Measurements from ENCODE around the gene VAV2.
"Not testable (repeated sequence)": the region's sequence is repeated elsewhere in the genome, so short reads cannot be mapped to it uniquely, and the experiment has no call there.

Gene VAV2

GRCh38 chr9:133969681-133970580 lies 22.2 kb downstream of the VAV2 start:
- DNase-seq (ENCODE audit: low read depth), result no peak

DNA sequence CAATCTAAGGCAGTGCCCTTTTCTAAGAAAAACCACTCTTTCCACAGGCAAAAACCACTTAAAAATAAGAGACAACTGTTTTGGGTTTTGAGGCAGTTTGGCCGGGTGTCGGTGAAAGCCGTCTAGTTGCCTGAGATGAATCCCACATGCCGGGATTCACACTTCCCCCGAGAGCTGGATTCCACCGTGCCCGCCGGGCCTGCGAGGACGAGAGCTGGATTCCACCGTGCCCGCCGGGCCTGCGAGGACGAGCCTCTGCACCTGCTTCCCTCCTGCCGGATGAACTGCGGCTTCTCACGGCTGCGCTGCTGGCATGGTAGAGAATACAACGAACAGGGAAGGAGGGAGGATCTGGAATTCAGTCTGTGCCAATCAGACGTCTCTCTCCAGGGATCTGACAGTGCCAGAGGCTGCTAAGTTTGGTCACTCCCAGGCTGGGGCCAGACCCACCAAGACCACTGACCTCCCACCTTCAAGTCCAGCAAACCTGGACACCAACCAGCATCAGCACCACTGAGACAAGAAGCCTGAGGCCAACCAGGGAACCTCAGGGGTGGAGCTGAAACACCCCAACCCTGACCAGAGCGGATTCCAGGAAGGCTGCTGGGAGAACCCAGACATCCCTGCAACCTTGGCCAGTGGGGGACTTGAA lies 23.0 kb downstream of the VAV2 start:
- no peak for DNase-seq (ENCODE audit: low read depth)

GRCh38 chr9:133968428-133968827 lies 23.7 kb downstream of the VAV2 start:
- DNase-seq (ENCODE audit: low read depth), result no peak

- DNase-seq (ENCODE audit: low read depth), result no peak
Measured at GRCh38 chr9:133967024-133967741, 24.9 kb downstream of the VAV2 start.

- no peak for DNase-seq (ENCODE audit: low read depth)
Measured at GRCh38 chr9:133964463-133964862, 27.7 kb downstream of the VAV2 start.

DNA sequence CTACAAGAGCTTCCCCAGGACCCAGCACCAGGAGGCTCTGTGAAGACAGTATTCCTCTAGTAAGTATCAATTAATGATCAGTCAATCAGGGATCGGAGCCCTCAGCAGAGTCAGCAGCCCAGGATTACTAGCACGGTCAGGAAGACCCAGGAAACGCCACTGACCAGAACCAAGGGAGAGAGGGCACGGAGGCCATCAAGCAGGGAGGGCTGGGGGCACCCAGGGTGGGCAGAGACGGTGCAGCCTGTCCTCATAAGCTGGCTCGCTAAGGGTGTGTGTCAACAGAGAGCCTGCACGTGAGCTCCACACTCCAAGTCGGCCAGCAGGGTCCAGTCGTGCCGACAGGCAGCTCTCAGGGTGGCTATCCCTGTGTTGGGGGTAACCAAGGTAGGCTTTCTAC lies 29.0 kb downstream of the VAV2 start:
- DNase-seq (ENCODE audit: low read depth), result no peak

GRCh38 chr9:133962341-133962740 lies 29.8 kb downstream of the VAV2 start:
- no peak for DNase-seq (ENCODE audit: low read depth)

DNA sequence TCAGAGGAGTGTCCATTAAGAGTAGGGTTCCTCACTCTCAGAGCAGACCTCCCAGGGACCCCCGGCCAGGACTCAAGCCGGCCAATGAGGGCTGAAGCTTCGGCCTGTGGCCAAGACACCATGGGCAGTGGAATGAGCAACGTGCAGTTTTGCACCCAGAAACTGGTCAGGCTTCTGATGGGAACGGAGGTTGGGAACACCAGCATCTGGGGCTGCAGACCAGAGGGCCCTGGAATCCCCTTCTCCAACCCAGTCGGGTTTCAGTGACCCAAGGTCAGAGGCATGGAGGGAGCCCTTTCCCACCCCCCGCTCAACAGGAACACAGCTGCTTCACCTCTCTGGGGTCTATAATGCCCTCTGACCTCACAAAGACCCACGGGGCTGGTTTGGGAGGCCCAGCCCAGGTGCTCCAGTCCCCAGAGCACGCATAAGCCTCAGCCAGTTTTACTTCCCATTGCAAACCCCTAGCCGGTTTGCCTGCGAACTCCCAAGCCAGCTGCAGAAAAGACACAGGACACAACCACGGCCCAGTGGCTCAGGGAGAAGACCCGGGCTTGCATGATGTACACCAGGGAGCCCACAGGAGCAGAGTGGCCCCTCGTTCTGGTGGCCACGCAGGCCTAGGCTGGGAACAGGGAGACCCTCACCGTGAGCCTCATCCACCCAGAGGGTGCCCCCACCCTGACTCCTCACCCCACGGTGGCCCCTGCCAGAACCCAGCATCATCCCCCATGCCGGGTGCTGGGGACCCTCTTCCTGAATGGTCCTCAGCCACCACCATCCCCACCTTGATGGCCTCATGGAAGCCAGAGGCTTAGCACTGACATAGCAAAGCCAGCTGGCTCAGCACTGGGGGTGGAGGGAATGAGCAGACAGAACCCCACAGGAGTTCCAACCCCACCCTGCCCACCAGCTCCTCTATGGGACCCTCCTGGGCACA lies 30.6 kb downstream of the VAV2 start:
- DNase-seq (ENCODE audit: low read depth), result no peak

DNA sequence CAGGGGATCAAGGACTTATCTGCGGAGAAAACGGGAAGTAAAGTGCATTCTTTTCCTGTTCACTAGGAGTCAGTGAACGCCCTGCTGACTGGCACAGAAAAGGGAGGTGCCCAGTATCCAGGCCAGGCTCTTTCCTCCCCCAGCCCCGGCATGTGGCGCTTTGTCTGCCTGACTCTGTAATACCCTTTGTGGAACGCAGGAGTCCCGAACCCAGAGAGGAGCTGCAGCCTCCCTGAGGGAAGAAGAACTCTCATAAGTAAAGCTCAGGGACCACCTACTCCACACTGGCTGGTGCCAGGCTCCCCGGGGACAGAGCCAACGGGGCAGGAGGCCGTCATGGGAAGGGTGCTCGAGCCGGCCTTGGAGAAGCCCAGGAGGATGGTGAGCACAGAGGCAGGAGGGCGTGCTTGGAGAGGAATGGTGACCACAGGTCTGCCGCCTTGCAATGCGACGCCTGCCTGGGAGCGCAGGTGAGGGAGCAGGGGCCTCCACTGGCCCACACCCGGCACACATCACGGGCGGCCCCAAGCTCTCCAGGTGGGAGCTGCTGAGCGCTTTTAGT lies 31.5 kb downstream of the VAV2 start:
- no peak for DNase-seq (ENCODE audit: low read depth)

DNA sequence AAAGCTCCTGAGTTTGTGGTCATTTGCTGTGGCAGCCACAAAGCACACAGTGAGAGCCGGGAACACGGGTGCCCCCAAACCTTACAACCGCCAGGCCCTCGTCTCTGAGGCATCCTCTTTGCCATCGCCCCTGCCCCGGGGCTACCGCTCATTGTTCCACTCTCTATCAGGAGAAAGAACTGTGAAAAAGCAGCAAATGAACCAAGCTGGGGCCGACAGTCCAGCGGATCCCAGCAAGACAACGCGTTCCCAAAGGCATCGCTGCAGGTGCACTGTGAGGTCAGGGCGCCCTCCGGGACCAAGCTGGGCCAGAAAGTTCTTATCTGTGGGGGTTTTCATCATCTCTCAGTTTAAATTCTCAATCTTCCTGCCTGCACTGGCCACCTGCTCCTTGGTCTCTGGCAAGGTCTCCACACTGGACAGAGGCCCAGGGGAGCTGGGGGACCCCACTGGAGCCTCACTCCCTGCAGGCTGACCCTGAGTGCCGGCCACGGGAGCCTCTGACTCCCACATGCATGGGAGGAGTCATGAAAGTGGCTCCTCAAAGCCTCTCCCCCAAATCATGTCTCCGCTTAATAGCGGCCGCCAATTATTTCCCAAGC lies 32.1 kb downstream of the VAV2 start:
- DNase-seq (ENCODE audit: low read depth), result no peak

- DNase-seq (ENCODE audit: low read depth), result no peak
Measured at GRCh38 chr9:133959171-133959570, 33.0 kb downstream of the VAV2 start.

DNA sequence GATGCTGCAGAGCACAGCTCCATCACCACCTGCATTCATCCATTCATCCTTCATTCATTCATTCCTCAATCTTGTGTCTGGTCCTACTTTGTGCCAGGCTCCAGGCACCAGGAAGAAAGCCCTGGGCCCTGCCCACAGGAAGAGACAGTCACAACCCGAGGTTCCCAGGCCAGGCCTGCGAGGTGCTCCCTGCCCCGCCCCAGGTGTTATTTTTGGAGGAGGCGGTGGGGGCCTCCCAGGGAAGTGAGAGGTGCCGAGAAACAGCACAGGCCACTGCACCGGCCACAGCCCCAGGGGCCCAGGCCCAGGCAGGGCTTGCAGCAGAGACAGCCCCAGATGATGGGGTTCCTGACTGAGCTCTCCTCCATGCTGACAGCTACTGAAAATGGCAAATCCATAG lies 33.4 kb downstream of the VAV2 start:
- DNase-seq (ENCODE audit: low read depth), result no peak

GRCh38 chr9:133957772-133958171 lies 34.4 kb downstream of the VAV2 start:
- DNase-seq (ENCODE audit: low read depth), result not testable (repeated sequence)

- DNase-seq (ENCODE audit: low read depth), result no peak
Measured at GRCh38 chr9:133957328-133957727, 34.8 kb downstream of the VAV2 start.

GRCh38 chr9:133956520-133957076 lies 35.5 kb downstream of the VAV2 start:
- DNase-seq (ENCODE audit: low read depth), result no peak

DNA sequence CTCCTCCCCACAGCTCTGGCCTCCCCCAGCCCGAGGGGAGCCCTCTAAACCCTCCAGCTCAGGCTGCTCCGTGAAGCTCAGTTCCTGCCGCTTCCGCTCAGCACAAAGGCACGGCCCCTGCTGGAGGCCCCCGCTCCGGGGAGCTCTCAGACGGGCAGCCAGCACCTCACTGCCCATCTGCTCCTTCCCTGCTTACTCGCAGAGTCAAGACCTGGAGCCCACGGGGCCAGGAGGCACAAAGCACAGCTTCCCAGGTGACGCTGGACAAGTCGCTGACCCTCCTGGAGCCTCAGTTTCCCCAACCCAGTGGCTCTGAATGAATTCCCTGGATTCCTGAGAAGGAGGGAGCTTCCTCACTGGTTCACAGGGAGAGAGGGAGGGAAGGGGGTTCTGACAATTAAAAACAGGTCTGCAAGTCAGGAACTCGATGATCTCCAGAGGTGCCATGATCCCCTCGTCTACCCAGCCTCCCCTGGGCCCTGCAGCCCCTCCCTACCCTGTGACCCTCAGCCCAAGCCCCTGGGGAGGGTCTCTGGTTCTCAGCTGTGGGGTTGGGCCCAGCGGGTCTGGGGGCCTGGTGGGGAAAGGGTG lies 36.2 kb downstream of the VAV2 start:
- DNase-seq (ENCODE audit: low read depth), result peak; percentile 14

DNA sequence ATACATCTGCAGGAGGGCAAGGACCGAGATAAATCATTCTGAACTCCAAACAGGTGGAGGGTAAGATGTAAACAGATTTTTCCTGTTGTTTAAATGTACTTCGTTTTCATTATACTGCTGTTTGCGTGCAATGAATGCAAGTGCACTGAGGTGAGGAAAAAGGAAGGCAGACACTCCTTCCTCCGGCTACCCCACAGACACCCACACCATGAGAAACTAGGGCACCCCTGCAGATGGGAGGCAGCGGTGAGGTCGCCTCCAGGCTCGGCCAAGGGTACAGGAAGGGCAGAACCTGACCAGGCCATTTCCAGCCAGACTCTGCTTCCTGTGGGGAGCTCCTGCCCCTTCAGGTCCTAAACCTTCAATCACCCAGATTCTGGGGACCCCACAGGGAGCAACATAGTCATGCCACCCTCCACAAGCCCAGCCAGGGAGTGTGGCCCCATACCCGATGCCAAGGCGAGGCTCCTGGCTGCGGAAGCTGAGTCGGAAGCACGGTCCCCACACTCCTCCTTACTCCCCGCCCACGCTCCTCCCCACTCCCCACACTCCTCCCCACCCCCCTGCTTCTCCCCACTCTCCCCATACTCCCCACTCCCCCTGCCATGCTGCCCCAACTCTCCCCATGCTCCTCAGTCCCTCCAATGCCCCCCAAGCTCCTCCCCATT lies 37.1 kb downstream of the VAV2 start:
- DNase-seq (ENCODE audit: low read depth), result no peak

DNA sequence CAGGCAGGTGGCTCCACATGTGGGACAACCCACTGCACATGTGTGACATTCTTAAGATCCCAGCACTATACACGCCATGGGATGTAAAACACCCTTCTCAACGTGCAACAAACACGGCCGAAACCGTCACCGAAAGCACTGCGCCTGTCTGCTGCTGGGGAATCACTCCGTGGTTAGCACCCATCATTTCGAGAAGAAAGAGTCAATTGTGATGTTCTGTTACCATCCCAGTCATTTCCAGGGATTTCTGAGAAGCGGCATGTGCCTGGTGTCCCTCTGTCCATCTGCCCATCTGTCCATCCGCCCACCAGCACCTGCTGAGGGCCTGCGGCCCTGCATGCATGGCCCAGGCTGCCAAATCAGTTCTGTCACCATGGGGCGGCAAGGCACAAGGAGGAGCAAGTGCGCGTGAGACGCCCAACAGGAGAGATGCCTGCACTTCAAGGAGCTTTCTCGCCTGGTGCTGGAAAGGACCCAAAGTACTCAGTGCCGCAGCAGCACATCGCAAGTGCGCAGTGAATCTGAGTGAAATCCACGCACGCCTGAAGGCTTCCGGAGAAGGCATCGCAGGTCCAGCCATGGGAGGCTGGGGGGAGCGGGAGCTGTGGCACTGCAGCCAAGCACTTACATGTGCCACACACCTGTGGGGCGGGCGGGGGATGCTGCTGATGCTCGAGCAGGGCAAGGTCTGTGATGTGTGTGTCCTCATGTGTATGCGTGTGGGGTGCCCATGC lies 38.0 kb downstream of the VAV2 start:
- DNase-seq (ENCODE audit: low read depth), result no peak

DNA sequence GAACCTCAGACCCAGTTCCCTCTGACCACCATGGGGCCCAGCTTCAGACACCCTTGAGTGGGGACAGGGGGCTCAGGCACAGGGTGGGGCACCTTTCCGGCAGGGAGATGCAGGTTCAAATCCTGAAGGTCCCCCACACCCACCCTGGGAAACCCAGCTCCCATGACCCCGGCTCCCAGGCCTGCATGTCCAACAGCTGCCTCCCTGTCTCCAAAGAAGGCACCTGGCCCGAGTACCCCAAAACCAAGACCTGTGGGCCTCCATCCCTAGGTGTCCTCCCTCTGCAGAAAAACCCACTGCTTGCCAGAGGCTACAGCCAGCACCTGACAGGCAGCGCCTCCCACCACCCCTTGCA lies 38.5 kb downstream of the VAV2 start:
- DNase-seq (ENCODE audit: low read depth), result no peak

All from activated T-cell treated with anti-CD3 and anti-CD28 coated beads for 24 hours (primary cell).